ENCODE measurements around the gene ABCC10. TPM values are rescaled to one million over a fixed set of nuclear protein-coding genes. Genes with fewer than 3 reads are reported as not detected.

ABCC10 gene
- total RNA-seq, 1 experiment from 2014 or later, result 31.8 TPM

GRCh38 chr6:43412541-43412940 is 14.8 kb upstream of the ABCC10 start:
- H3K4me1 Mint-ChIP-seq, result no peaks in the 10 kb centered on the region
- H3K27ac ChIP-seq (ENCODE audit: insufficient read length, low read depth, low read length), result no peak overlapping the region
- H3K27ac Mint-ChIP-seq, result no peak overlapping the region
- no peak overlapping the region for H2BK120ac ChIP-seq (ENCODE audit: low read depth, low read length, poor library complexity, severe bottlenecking)
- H3T11ph ChIP-seq (ENCODE audit: low read length), result no peak overlapping the region
- no peak overlapping the region for H4K5ac ChIP-seq (ENCODE audit: insufficient read length, low read depth, low read length)
- H2BK20ac ChIP-seq (ENCODE audit: low read depth, low read length, poor library complexity, severe bottlenecking), result no peak overlapping the region
- no CpG with 5 or more reads among the region's 5 CpGs for WGBS (ENCODE audit: extremely low coverage, insufficient read length, low lambda C conversion rate)
- no peaks in the 10 kb centered on the region for H3K27me3 ChIP-seq (ENCODE audit: insufficient read depth, low read length)
- peaks cover 0 to 2% of the 10 kb centered on the region in 2 experiments; a peak in 1 of 5 replicates for H3K9me3 Mint-ChIP-seq
- no peak for DNase-seq
- H4K20me1 ChIP-seq (ENCODE audit: control insufficient read depth, insufficient read depth, insufficient read length), result no peaks in the 10 kb centered on the region
- no peak overlapping the region for H2BK15ac ChIP-seq (ENCODE audit: low read depth, low read length)
- no peak overlapping the region for H3K18ac ChIP-seq (ENCODE audit: insufficient read length, low read depth, low read length)
- H2BK5ac ChIP-seq (ENCODE audit: insufficient read length, low read length), result no peak overlapping the region
- H4K8ac ChIP-seq (replicated peaks; ENCODE audit: insufficient read length, low read depth, low read length), result no peak overlapping the region
- no peak overlapping the region for H2BK12ac ChIP-seq (ENCODE audit: insufficient read length, low read depth, low read length)
- no peaks in the 10 kb centered on the region for H3K4me1 ChIP-seq (ENCODE audit: insufficient read depth, low read length)
- no peaks in the 10 kb centered on the region for H3K79me1 ChIP-seq (ENCODE audit: insufficient read depth, low read depth, low read length, poor library complexity, severe bottlenecking)
- no peaks in the 10 kb centered on the region for H3K23me2 ChIP-seq (ENCODE audit: insufficient read length, low read depth, low read length, poor library complexity, severe bottlenecking)
- no peak overlapping the region for H3K23ac ChIP-seq (ENCODE audit: insufficient read length, low read depth, low read length)
- no peak overlapping the region for H3K56ac ChIP-seq (ENCODE audit: insufficient read length, low read depth, low read length)
- H4K91ac ChIP-seq (ENCODE audit: insufficient read length, low read depth, low read length), result no peak overlapping the region
- H3K9me3 ChIP-seq (ENCODE audit: control insufficient read depth, low read depth, low read length), result no peaks in the 10 kb centered on the region
- no peak overlapping the region for H3K14ac ChIP-seq (ENCODE audit: insufficient read depth, low read length)
- H3K79me2 ChIP-seq (ENCODE audit: insufficient read depth, low read length), result no peaks in the 10 kb centered on the region
- H3K9ac ChIP-seq (ENCODE audit: extremely low read depth, insufficient read length, low read length), result no peak overlapping the region
- H3K4ac ChIP-seq (ENCODE audit: low read depth, low read length), result no peak overlapping the region
- no peak for TF ChIP-seq CTCF (conservative IDR thresholded peaks at IDR 0.05)
- peaks cover 9% of the 10 kb centered on the region; the same call in 1 of the 2 replicates for H3K27me3 Mint-ChIP-seq (ENCODE audit: low read depth)
- no peaks in the 10 kb centered on the region for H3K36me3 Mint-ChIP-seq (ENCODE audit: insufficient read depth in 1 of 3, low read depth in 3 of 3)
- H2AK5ac ChIP-seq (ENCODE audit: insufficient read length, low read length), result no peak overlapping the region
- no peak overlapping the region for H2AFZ ChIP-seq (ENCODE audit: low read length)
- H3K4me3 Mint-ChIP-seq, result no peak overlapping the region
- no peak overlapping the region for H3K4me2 ChIP-seq (ENCODE audit: insufficient read depth, insufficient read length, low read length)
